ENCODE results near the gene DMRTB1.

GRCh38 chr1:53459321-53460175 lies at the start of gene DMRTB1:
- TF ChIP-seq POLR2A (IDR thresholded peaks at IDR 0.05) (no peak), CTCF (IDR thresholded peaks at IDR 0.05) (no peak)

Measured in right lobe of liver (tissue), 4 donors.